Endometrium (tissue), 2 donors: ENCODE data around the gene FOXP3.
A peak's percentile ranks its signal among the peaks of the same experiment; 100 is the strongest.

Source experiments
- FAIRE-seq: peaks from 2 replicates; lab custom pipeline; 2012; peaks lifted over from hg19 to GRCh38; lab: Jason Lieb, UNC
- donor health status: control.
- donor health status: control.

Gene FOXP3

GRCh38 chrX:49273181-49273727 lies 8.7 kb upstream of the FOXP3 start:
- FAIRE-seq, result no peak

DNA sequence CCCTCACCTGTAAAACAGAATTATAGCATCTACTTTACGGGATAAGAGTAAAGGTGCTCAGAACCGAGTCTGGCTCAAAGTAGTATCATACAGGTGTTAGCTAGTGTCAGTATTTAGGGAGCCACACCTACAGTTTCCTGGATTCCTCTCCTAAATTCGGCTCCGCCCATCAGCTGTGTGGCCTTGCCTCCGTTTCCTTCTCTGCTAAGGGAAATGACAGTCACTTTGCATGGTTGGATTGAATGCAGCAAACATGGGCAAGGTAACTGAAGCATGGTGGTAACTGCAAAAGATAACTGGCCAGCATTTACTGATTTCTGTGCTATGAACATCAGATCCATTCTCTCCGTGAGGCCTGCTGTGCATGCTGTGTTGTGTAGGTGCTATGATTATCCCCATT lies 7.9 kb upstream of the FOXP3 start:
- FAIRE-seq, result no peak

DNA sequence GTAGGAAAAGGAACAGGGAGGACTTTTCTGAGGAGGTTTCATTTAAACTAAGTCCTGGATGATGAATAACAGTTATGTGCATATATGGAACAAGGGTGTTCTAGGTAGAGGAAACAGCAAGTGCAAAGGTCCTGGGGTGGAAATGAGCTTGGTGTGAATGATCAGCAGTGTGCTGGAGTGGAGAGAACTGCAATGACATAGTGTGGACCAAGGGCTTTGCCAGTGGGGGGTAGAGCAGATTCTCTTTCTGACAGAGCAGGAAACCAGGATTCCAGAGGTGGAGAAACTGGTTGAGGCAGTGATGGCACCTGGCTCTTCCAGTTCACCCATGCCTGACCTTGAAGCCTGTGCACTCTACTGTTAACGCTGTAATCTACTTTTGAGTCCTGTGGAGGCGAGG lies 6.8 kb upstream of the FOXP3 start:
- no peak for FAIRE-seq

DNA sequence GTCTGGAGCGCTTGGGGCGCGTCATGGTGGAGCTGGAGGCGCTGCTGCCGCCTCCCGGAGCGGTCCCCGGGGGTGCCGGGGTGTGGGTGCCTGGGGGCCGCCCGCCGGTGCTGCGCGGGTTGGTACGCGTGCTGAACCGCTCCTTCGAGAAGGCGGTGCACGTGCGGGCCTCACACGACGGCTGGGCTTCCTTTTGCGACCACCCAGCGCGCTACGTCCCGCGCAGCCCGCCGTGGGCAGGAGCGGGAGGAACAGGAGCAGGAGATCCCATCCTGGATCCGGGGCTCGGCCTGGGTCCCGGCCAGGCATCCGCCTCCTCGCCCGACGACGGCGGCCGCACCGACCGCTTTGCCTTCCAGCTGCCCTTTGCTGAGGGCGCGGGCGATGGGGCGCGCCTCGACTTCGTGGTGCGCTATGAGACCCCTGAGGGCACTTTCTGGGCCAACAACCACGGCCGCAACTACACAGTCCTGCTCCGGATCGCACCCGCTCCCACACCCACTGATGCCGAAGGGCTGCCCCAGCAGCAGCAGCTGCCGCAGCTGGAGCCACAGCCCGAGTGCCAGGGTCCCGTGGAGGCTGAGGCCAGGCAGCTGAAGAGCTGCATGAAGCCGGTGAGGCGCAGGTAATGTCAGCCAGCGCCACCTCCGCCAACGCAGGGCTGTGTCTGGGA lies 5.9 kb upstream of the FOXP3 start:
- FAIRE-seq, result no peak

- no peak for FAIRE-seq
These were observed 5.3 kb upstream of the FOXP3 start, which contains the start of gene PPP1R3F for GRCh38 chrX:49269767-49270248. Gene PPP1R3F, plus strand, starts transcription at chrX:49269793. Its CDS starts 77 bp downstream, at chrX:49269870.

DNA sequence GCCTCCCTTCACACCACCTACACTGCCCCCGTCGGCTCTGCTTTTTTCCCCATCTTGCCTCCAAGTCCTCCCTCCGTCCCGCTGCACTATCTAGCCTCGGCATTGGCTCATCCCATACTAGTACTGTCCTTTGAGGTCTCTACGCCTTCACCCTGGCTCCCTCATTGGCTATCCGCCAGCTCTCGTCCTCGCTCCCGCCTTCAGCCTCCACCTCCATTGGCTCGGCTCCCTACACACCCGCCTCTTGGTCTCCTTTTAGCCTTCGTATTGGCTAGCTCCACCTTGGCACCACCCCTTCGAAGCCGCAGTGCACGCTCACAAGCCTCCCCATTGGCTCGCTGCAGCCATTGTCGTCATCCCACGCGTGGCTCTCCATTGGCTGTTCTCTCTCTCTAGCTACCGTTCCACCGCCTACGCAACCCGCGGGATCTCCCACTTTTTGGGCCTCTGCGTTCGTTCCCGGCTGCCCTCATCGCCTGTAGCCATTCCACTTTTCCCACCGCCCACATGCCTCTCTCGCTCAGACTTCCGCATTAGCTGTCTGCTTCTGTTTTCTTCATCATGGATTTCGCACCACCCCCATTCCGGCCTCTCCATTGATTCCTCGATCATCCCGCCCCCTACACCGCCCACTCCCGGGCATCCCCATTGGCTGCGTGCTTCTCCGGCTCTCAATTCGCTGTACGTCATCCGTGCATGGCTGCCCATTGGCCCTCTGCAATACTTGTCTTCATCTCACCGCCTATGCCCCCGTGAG lies 4.7 kb upstream of the FOXP3 start:
- peak; percentile 88 for FAIRE-seq

GRCh38 chrX:49268702-49269009 lies 4.1 kb upstream of the FOXP3 start:
- no peak for FAIRE-seq

DNA sequence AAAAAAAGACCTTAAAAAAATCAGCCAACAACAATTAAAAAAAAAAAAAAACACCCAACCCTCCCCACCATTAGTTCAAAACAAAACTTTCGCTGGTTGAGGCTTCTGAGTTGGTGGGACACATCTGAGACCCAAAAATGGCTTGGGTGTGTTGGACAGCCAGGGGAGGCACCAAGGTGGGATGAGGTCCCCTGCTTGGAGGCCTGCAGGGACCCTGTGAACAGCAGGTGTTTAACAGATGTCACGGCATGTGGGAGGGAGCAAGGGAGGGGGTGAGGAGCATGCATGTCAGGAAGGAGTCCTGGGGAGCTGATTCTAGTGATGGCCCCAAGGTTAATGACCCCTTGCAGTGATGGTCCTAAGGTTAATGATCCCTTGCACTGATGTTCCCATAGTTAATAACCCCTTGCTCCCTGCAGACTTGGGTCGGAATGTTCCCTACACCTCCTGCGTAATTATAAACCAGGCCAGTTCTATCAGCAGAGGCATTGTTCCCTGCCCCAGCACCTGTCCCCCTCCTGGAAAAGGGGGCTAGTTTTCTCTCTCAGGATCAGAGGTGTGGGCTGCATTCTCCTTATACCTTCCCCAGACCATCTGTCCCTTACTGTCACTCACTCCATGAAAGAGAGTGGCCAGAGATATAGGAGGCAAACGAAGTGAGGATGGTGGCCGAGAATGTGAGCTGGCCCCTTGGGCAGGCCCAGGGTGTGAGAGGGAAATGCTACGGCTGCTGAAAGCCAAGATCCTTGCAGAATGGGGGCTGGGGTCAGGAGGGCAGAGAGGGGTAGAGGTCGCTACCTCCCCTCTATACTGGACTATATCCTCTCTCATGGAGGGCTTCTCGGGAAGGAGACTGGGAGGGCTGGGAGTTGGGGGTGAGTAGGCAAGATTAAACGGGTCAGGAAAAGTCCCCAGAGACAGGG lies 2.3 kb upstream of the FOXP3 start:
- FAIRE-seq, result no peak

- no peak for FAIRE-seq
These were observed 879 bp downstream of the FOXP3 start for GRCh38 chrX:49263631-49264030.

- no peak for FAIRE-seq
These were observed 1.9 kb downstream of the FOXP3 start for GRCh38 chrX:49262603-49263002.

DNA sequence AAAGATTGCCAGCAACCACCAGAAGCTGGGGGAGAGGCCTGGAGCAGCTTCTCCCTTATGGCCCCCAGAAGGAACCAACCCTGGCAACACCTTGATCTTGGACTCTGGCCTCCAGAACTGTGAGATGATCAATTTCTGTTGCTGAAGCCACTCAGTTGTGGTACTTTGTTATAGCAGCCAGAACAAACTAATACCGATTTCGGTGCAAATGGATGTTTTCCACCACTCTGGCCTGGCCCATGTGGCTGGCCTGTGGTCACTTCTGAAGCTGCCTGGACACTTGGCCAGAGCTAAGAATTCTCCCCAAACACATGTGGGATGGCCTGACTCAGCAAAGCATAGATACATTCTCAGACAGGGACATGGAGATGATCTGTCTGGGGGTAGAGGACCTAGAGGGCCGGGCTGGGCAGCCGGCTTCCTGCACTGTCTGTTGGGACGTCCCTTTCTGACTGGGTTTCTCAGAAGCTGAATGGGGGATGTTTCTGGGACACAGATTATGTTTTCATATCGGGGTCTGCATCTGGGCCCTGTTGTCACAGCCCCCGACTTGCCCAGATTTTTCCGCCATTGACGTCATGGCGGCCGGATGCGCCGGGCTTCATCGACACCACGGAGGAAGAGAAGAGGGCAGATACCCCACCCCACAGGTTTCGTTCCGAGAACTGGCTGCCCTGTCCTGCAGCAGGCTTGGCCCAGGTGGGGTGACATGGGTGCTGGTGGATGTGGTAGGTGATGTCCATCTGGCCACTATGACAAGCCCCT lies 4.1 kb downstream of the FOXP3 start:
- FAIRE-seq, result no peak

DNA sequence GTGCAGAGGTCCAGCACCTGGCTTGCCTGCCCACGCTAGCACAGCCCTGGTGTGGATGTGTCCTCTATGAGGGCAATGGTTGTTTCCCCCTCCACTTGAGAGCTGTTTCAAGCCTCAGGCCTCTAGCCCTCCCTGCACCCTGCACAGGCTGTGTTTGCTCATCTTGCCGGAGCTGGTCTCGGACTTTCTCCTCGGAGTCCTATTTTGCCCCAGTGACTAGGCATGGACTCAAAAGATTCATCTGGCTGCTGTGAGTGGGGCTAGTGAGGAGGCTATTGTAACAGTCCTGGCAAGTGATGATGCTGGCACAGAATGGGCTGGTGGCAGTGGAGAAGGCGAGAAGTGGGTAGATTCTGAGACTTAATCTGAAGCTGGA lies 5.8 kb downstream of the FOXP3 start:
- no peak for FAIRE-seq

- no peak for FAIRE-seq
These were observed 6.4 kb downstream of the FOXP3 start for GRCh38 chrX:49257846-49258748.

GRCh38 chrX:49257074-49257790 lies 7.3 kb downstream of the FOXP3 start:
- no peak for FAIRE-seq

- FAIRE-seq, result no peak
These were observed 8.1 kb downstream of the FOXP3 start for GRCh38 chrX:49256268-49256995.

DNA sequence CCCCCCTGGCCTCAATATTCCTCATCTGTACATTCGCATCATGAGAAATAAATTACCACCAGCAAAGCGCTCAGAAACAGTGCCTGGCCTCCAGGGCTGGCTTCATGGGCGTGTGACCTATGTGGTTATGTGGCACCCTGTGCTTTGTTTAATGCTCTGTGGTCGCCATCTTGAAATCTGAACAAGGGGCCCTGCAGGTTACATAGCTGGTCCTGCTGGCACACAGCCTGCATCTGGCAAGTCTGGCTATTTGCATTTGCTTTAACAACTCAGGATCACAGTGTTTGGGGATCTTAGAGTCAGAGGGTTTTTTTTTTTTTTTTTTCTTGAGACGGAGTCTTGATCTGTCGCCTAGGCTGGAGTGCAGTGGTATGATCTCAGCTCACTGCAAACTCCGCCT lies 9.9 kb downstream of the FOXP3 start:
- no peak for FAIRE-seq

- FAIRE-seq, result no peak
These were observed 13.2 kb downstream of the FOXP3 start for GRCh38 chrX:49251325-49251724.

DNA sequence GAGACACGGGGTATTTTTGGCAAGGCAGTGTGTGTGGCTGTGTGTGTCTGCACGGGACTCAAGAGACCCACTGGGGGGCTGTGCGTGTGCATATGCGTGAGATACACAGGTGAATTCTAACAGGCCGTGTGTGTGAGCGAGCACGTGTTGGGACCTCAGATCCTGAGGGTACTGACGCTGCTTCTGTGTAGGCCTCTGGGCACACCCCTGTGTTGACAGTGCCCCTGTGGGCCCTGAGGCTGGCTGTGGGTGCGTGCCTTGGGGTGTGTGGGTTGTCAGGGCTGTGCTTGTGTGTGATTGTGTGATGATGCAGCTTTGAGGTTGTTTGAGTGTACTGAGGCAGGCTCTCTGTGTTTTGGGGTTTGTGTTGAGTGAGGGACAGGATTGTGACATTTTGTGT lies 13.9 kb downstream of the FOXP3 start:
- FAIRE-seq, result no peak

DNA sequence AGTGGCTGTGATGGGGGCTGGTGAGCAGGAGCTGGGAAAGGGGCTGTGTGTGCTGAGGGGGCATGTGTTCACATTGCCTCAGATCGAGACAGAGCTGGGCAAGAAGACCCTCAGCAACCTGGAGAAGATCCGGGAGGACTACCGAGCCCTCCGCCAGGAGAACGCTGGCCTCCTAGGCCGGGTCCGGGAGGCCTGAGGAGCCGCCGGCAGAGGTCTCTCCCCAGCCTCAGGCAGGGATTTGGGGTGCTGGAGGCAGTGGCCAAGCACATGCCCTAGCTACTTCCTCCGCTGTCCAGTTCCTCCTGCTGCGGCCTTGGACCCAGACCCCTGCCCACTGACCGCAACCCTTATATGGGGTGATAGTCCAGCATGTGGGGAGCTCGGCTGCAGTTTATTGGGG lies 14.4 kb downstream of the FOXP3 start:
- FAIRE-seq, result no peak
